GM12878 (cell line): ENCODE results near the gene FRS3. TPM values are rescaled to one million over a fixed set of nuclear protein-coding genes. Genes with fewer than 3 reads are reported as not detected.

Source experiments
- ATAC-seq: fragments of 200-7000 bp; cut with Tn5 transposase; 3 replicates; pipeline ENCODE4 v1.9.1; 2020; ENCODE audit warnings: mild to moderate bottlenecking, moderate library complexity
- BruUV-seq: library from RNA; stranded (reverse); fragments of 400-500 nt; replicated peaks from 2 replicates; lab custom pipeline; 2021; lab: Mats Ljungman, UMichigan
- CTCF ChIA-PET: fragments of 300-600 bp; sonication (Branson Sonifier 250); formaldehyde crosslinking; extraction: SDS; loops from one replicate; lab custom pipeline; 2021; ENCODE audit warnings: inconsistent platforms; lab: Yijun Ruan, JAX
- POLR2A ChIA-PET: fragments of 350-600 bp; formaldehyde crosslinking; extraction: SDS; loops from one replicate; lab custom pipeline; 2021; ENCODE audit warnings: inconsistent platforms; lab: Charles Lee
- RAD21 ChIA-PET: fragments of 300-600 bp; sonication (Branson Sonifier 250); formaldehyde crosslinking; loops from one replicate; lab custom pipeline; 2023; ENCODE audit warnings: antibody characterized with exemption; ENCODE audit not compliant: unreplicated experiment; lab: Charles Lee
- SMC1A ChIA-PET: fragments of 300-600 bp; sonication (Branson Sonifier 250); formaldehyde crosslinking; loops from one replicate; lab custom pipeline; 2023; ENCODE audit not compliant: unreplicated experiment, uncharacterized antibody; lab: Charles Lee
- DNase-seq: peaks from one replicate; pipeline ENCODE4 v3.0.0-alpha.2; 2011; ENCODE audit warnings: low read depth, low spot score
- FAIRE-seq: peaks from 3 replicates; lab custom pipeline; 2011; peaks lifted over from hg19 to GRCh38; lab: Jason Lieb, UNC
- H2AFZ ChIP-seq: 2 replicates; pipeline ENCODE4 v1.6.0; 2011; ENCODE audit warnings: low read depth, low read length, control low read depth; ENCODE audit not compliant: control insufficient read depth
- H3K27ac ChIP-seq: 2 replicates; pipeline ENCODE4 v1.5.1; 2011; ENCODE audit warnings: control low read depth; ENCODE audit not compliant: control insufficient read depth, insufficient read depth
- H3K27me3 ChIP-seq, 2 experiments: replicated peaks in 1 of 2; 2 replicates each; pipeline versions ENCODE4 v1.6.0 to v1.6.1; 2011; ENCODE audit warnings: low read length in 1 of 2; ENCODE audit not compliant: control insufficient read depth in 2 of 2, insufficient read depth in 2 of 2
- H3K36me3 ChIP-seq, 2 experiments: 2 replicates each; pipeline ENCODE4 v1.5.1; 2011; ENCODE audit warnings: low read length in 1 of 2; ENCODE audit not compliant: control insufficient read depth in 2 of 2, insufficient read depth in 2 of 2
- H3K4me1 ChIP-seq: 2 replicates; pipeline ENCODE4 v1.6.1; 2011; ENCODE audit warnings: mild to moderate bottlenecking, low read length, moderate library complexity, mixed read lengths; ENCODE audit not compliant: control insufficient read depth, insufficient read depth
- H3K4me2 ChIP-seq: 2 replicates; pipeline ENCODE4 v1.6.0; 2011; ENCODE audit warnings: control low read depth; ENCODE audit not compliant: control insufficient read depth, insufficient read depth
- H3K4me3 ChIP-seq: fragments of 200-600 bp; sonication (generic); 2 replicates; pipeline ENCODE4 v1.5.1; 2016
- H3K79me2 ChIP-seq: 2 replicates; pipeline ENCODE4 v1.6.0; 2011; ENCODE audit warnings: low read length; ENCODE audit not compliant: control insufficient read depth, insufficient read depth
- H3K9ac ChIP-seq: 2 replicates; pipeline ENCODE4 v1.8.0; 2011; ENCODE audit warnings: low read length, control low read depth, mixed read lengths; ENCODE audit not compliant: control insufficient read depth, insufficient read depth
- H3K9me3 ChIP-seq: replicated peaks from 3 replicates; pipeline ENCODE4 v1.5.1; 2011; ENCODE audit warnings: mild to moderate bottlenecking, low read length; ENCODE audit not compliant: control insufficient read depth, insufficient read depth
- H4K20me1 ChIP-seq: 2 replicates; pipeline ENCODE4 v1.6.0; 2011; ENCODE audit not compliant: control insufficient read depth, insufficient read depth
- CHD4 ChIP-seq: fragments of 200-600 bp; sonication (generic); IDR thresholded peaks from 2 replicates; pipeline ENCODE4 v1.6.1; 2016; ENCODE audit warnings: mild to moderate bottlenecking
- HDAC6 ChIP-seq: fragments of 200-600 bp; sonication (generic); IDR thresholded peaks from one replicate; pipeline ENCODE4 v1.8.0; 2017; ENCODE audit warnings: antibody characterized with exemption; ENCODE audit not compliant: unreplicated experiment
- KDM1A ChIP-seq: fragments of 200-600 bp; sonication (generic); IDR thresholded peaks from 2 replicates; pipeline ENCODE4 v1.6.1; 2016; ENCODE audit warnings: borderline replicate concordance
- MEF2B ChIP-seq: fragments of 450-650 bp; IDR thresholded peaks from 2 replicates; pipeline ENCODE4 v1.6.1; 2018; ENCODE audit warnings: mild to moderate bottlenecking, moderate library complexity; ENCODE audit not compliant: partially characterized antibody, poor library complexity, severe bottlenecking
- PAX5 ChIP-seq: IDR thresholded peaks from 2 replicates; pipeline ENCODE4 v1.6.1; 2011; ENCODE audit warnings: low read depth, low read length, borderline replicate concordance
- POU2F2 ChIP-seq: IDR thresholded peaks from 3 replicates; pipeline ENCODE4 v1.6.1; 2011; ENCODE audit warnings: low read depth, mild to moderate bottlenecking, low read length, borderline replicate concordance
- RELA ChIP-seq: fragments of 450-650 bp; IDR thresholded peaks from 2 replicates; pipeline ENCODE4 v1.8.0; 2014; ENCODE audit warnings: borderline replicate concordance; ENCODE audit not compliant: partially characterized antibody
- SMARCA5 ChIP-seq: fragments of 450-650 bp; IDR thresholded peaks from 2 replicates; pipeline ENCODE4 v1.6.1; 2017; ENCODE audit warnings: mild to moderate bottlenecking
- SREBF1 ChIP-seq: IDR thresholded peaks from 2 replicates; pipeline ENCODE4 v1.6.1; 2012; ENCODE audit warnings: mild to moderate bottlenecking, low read length
- TAF1 ChIP-seq: IDR thresholded peaks from 2 replicates; pipeline ENCODE4 v1.6.1; 2011; ENCODE audit warnings: mild to moderate bottlenecking, low read depth, low read length, borderline replicate concordance
- ZNF384 ChIP-seq: IDR thresholded peaks from 2 replicates; pipeline ENCODE4 v1.6.1; 2012; ENCODE audit warnings: low read depth, mild to moderate bottlenecking, low read length, improper control_type of control experiment, borderline replicate concordance
- WGBS: methylation state at CpG from one replicate; pipeline ENCODE4 v1.1.6; 2016; ENCODE audit warnings: low lambda C conversion rate; ENCODE audit not compliant: insufficient replicate concordance, insufficient coverage; ENCODE audit errors: missing lambda C conversion rate; 5-methylcytosine and 5-hydroxymethylcytosine counted together
- in situ Hi-C: fragments of 300-500 bp; cut with MboI; formaldehyde crosslinking; loops from 9 replicates; pipeline ENCODE4 v1.14.3; 2018; ENCODE audit warnings: mixed read lengths
- intact Hi-C: fragments of 100-400 bp; cut with micrococcal nuclease; formaldehyde crosslinking; loops from one replicate; pipeline ENCODE4 v1.14.2; 2022; ENCODE audit not compliant: unreplicated experiment
- polyA plus RNA-seq, 11 experiments: library from polyadenylated mRNA; depleted of rRNA in 4 of 11; unstranded in 6 of 11; stranded (reverse) in 5 of 11; fragments of >200 nt; fragmentation: Nextera tagmentation in 4 of 11; fragmentation: Illumina TruSeq in 1 of 11; extraction: Ambion mirVana in 4 of 11; extraction: Trizol in 1 of 11; gene quantifications; 1 replicate in 1 of 11; 2 replicates in 10 of 11; pipeline versions ENCODE4 v1.2.1 to v1.2.3, GENCODE V29; 2011 to 2016; ENCODE audit warnings: inconsistent platforms in 2 of 11, missing spikeins in 2 of 11, low read depth in 1 of 11
- total RNA-seq, 4 experiments: library from RNA; depleted of rRNA in 3 of 4; stranded (reverse); fragments of >200 nt in 3 of 4; fragmentation: Illumina TruSeq in 1 of 4; extraction: Trizol in 1 of 4; gene quantifications; 2 replicates each; pipeline versions ENCODE4 v1.2.1 to v1.2.3, GENCODE V29; 2013 to 2021
- TF ChIP-seq, protein P1 (sequence below): IDR thresholded peaks from 2 replicates; pipeline ENCODE4 v1.6.1; 2012; ENCODE audit warnings: low read depth, low read length, improper control_type of control experiment
- TF ChIP-seq, protein P2 (sequence below): fragments of 450-650 bp; conservative IDR thresholded peaks from 2 replicates; pipeline ENCODE4 v1.6.1; 2017; ENCODE audit warnings: mild to moderate bottlenecking, moderate library complexity

The FRS3 gene
- total and polyA plus RNA-seq, 10 of the 15 experiments (the other 5 are each of a cell fraction or from before 2014, with no cell fraction given): 0.05 to 3.4 (median 1.5) TPM

DNA sequence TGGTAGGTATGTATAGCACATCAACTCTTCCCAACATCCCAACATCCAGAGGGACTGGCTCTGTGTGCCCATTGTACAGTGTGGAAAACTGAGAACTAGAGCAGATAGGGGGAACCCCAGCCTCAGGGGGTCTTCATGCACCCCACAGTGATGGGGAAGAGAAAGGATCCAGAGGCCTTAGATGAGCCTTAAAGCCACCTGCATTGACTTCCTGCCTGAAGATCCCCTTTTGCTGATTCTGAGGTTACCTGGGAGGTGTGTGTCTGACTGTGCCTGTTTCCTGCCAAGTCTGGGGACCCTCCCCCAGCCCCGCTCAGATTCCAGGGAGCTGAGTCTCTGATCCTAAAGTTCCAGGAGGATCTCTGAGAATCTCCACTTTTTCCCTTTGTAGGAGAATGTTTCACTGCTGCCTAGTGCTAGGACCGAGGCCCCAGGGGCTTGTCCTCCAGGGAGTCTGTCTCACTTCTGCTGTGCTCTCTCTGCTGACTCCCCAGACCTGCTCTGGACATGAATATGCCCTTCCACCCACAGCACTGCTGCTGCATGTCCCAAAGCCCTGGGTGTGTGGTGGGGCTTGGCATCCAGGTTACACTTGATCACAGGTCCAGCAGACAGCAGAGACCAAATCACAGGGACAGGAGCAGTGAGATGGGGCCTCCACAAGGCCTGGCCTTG, 19.7 kb downstream of the FRS3 start:
- in situ Hi-C loops (no loop called here), intact Hi-C loops (no loop called here)
- no peak overlapping the region for H2AFZ ChIP-seq
- no peaks in the 10 kb centered on the region for H3K79me2 ChIP-seq
- H3K4me2 ChIP-seq: no peak overlapping the region
- H4K20me1 ChIP-seq: no peaks in the 10 kb centered on the region
- no peak for FAIRE-seq
- CTCF ChIA-PET: no interaction called here
- H3K4me3 ChIP-seq: no peak overlapping the region
- H3K27ac ChIP-seq: no peak overlapping the region
- no peaks in the 10 kb centered on the region for H3K36me3 ChIP-seq
- ATAC-seq: peak; percentile 31; the same call in 2 of the 3 replicates
- TF ChIP-seq POU2F2 (no peak), TAF1 (no peak), CHD4 (no peak), HDAC6 (no peak), ZNF384 (no peak), PAX5 (no peak), SREBF1 (no peak), SMARCA5 (no peak), RELA (no peak), MEF2B (no peak), KDM1A (no peak)
- TF ChIP-seq, protein P1, sequence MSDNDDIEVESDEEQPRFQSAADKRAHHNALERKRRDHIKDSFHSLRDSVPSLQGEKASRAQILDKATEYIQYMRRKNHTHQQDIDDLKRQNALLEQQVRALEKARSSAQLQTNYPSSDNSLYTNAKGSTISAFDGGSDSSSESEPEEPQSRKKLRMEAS: no peak
- TF ChIP-seq, protein P2, sequence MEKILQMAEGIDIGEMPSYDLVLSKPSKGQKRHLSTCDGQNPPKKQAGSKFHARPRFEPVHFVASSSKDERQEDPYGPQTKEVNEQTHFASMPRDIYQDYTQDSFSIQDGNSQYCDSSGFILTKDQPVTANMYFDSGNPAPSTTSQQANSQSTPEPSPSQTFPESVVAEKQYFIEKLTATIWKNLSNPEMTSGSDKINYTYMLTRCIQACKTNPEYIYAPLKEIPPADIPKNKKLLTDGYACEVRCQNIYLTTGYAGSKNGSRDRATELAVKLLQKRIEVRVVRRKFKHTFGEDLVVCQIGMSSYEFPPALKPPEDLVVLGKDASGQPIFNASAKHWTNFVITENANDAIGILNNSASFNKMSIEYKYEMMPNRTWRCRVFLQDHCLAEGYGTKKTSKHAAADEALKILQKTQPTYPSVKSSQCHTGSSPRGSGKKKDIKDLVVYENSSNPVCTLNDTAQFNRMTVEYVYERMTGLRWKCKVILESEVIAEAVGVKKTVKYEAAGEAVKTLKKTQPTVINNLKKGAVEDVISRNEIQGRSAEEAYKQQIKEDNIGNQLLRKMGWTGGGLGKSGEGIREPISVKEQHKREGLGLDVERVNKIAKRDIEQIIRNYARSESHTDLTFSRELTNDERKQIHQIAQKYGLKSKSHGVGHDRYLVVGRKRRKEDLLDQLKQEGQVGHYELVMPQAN: no peak
- RAD21 ChIA-PET: no interaction called here
- 15% methylated on average over 2 of the region's 2 CpGs for WGBS
- H3K9ac ChIP-seq: no peak overlapping the region
- no peak for DNase-seq
- SMC1A ChIA-PET: no interaction called here
- no peaks in the 10 kb centered on the region for H3K9me3 ChIP-seq
- POLR2A ChIA-PET: no interaction called here
- H3K4me1 ChIP-seq: no peaks in the 10 kb centered on the region
- no TSS peak for BruUV-seq
- H3K27me3 ChIP-seq: peaks cover 0 to 4% of the 10 kb centered on the region in 2 experiments; a peak in 2 of 4 replicates
